Measurements from ENCODE around the gene MVD. TPM values are rescaled to one million over a fixed set of nuclear protein-coding genes. Genes with fewer than 3 reads are reported as not detected.

MVD gene
- total RNA-seq, 6 experiments from 2014 or later: 10.2 to 57.1 (median 15.2) TPM

GRCh38 chr16:88651276-88651988, 11.5 kb downstream of the MVD start:
- H3K27me3 ChIP-seq: no peaks in the 10 kb centered on the region
- peak overlapping the region; percentile 55 to 63 (median 61) for H3K4me3 ChIP-seq
- H3K9me3 ChIP-seq: no peaks in the 10 kb centered on the region
- no peaks in the 10 kb centered on the region for H3K4me1 ChIP-seq
- peak; percentile 73 to 84 (median 81) for DNase-seq
- peaks cover 0 to 31% (median 0%) of the 10 kb centered on the region in 4 donors for H3K36me3 ChIP-seq
- ATAC-seq: peak; percentile 66 to 77 (median 75)
- no CpG with 5 or more reads among the region's 24 CpGs for WGBS (ENCODE audit: insufficient coverage, low coverage, low lambda C conversion rate, missing lambda C conversion rate)
- TF ChIP-seq POLR2A (IDR thresholded peaks at IDR 0.05): no peak
- no peak for TF ChIP-seq CTCF (IDR thresholded peaks at IDR 0.05)
- H3K27ac ChIP-seq: peak overlapping the region; percentile 50 to 92 (median 72)
- intact Hi-C loops (cut with DNase I): no loop called here

GRCh38 chr16:88650749-88651275, 12.1 kb downstream of the MVD start, which contains the start of gene CYBA:
CYBA (minus strand) TSS chr16:88651053; CDS start chr16:88651013, 40 bp downstream.
- DNase-seq: peak; percentile 74 to 88 (median 84)
- TF ChIP-seq POLR2A (IDR thresholded peaks at IDR 0.05) (peak; percentile 34), CTCF (IDR thresholded peaks at IDR 0.05) (no peak)
- intact Hi-C loops (cut with DNase I): no loop called here
- H3K4me1 ChIP-seq: no peaks in the 10 kb centered on the region
- H3K9me3 ChIP-seq: no peaks in the 10 kb centered on the region
- H3K27me3 ChIP-seq: no peaks in the 10 kb centered on the region
- 74% methylated on average over 9 of the region's 41 CpGs for WGBS (ENCODE audit: insufficient coverage, low coverage, low lambda C conversion rate, missing lambda C conversion rate)
- H3K4me3 ChIP-seq: peak within 1 kb of the TSS; percentile 55 to 63 (median 61)
- H3K36me3 ChIP-seq: peaks cover 0 to 25% (median 0%) of the 10 kb centered on the region in 4 donors
- peak within 1 kb of the TSS; percentile 50 to 92 (median 72) for H3K27ac ChIP-seq
- ATAC-seq: peak; percentile 74 to 88 (median 82)

GRCh38 chr16:88649924-88650748, 12.8 kb downstream of the MVD start:
- peak in 2 of 3 donors; percentile 66 to 71 for DNase-seq
- H3K27me3 ChIP-seq: no peaks in the 10 kb centered on the region
- peak overlapping the region; percentile 55 to 63 (median 61) for H3K4me3 ChIP-seq
- peak; percentile 4 to 34 (median 16) for ATAC-seq
- H3K27ac ChIP-seq: peak overlapping the region; percentile 50 to 92 (median 72)
- 70% methylated on average over 3 of the region's 37 CpGs for WGBS (ENCODE audit: insufficient coverage, low coverage, low lambda C conversion rate, missing lambda C conversion rate)
- intact Hi-C loops (cut with DNase I): no loop called here
- H3K4me1 ChIP-seq: no peaks in the 10 kb centered on the region
- TF ChIP-seq POLR2A (IDR thresholded peaks at IDR 0.05) (no peak), CTCF (IDR thresholded peaks at IDR 0.05) (no peak)
- H3K36me3 ChIP-seq: peaks cover 0 to 18% (median 0%) of the 10 kb centered on the region in 4 donors
- no peaks in the 10 kb centered on the region for H3K9me3 ChIP-seq

GRCh38 chr16:88649195-88649923, 13.5 kb downstream of the MVD start:
- peaks cover 0 to 11% (median 0%) of the 10 kb centered on the region in 4 donors for H3K36me3 ChIP-seq
- intact Hi-C loops (cut with DNase I): no loop called here
- TF ChIP-seq CTCF (IDR thresholded peaks at IDR 0.05): no peak
- no peak for TF ChIP-seq POLR2A (IDR thresholded peaks at IDR 0.05)
- ATAC-seq (peak in 1 of 4 donors; percentile 4), DNase-seq (no peak)
- H3K9me3 ChIP-seq: no peaks in the 10 kb centered on the region
- H3K4me1 ChIP-seq: no peaks in the 10 kb centered on the region
- peak overlapping the region; percentile 55 to 63 (median 61) for H3K4me3 ChIP-seq
- peak overlapping the region; percentile 50 to 92 (median 72) for H3K27ac ChIP-seq
- 47% methylated on average over 14 of the region's 20 CpGs for WGBS (ENCODE audit: insufficient coverage, low coverage, low lambda C conversion rate, missing lambda C conversion rate)
- H3K27me3 ChIP-seq: no peaks in the 10 kb centered on the region

Data from right lobe of liver (tissue), 6 donors.